Measurements from ENCODE around the gene SLC66A1. TPM values are rescaled to one million over a fixed set of nuclear protein-coding genes. Genes with fewer than 3 reads are reported as not detected.

SLC66A1 gene
- total and polyA plus RNA-seq, 9 of the 15 experiments (the other 6 are each of a cell fraction or from before 2014, with no cell fraction given): 1.2 to 40.8 (median 18.6) TPM

DNA sequence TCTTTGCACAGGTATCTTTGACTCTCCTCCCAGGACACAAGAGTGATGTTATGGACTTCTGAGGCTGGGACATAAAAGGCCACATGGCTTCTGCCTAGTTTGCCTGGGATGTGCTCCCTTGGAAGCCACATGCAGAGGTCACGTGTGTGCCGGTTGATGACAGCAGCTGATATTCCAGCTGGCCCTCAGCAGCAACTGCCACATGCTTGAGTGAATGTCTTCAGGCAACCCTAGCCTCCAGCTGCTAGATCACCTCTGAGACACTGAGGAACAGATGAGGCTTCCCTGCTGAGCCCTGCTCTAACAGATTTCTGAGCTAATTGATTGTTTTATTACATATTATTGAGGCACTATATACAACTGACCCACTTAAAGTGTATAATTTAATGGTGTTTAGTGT, 11.9 kb upstream of the SLC66A1 start (continued):
- TF ChIP-seq, protein P1, sequence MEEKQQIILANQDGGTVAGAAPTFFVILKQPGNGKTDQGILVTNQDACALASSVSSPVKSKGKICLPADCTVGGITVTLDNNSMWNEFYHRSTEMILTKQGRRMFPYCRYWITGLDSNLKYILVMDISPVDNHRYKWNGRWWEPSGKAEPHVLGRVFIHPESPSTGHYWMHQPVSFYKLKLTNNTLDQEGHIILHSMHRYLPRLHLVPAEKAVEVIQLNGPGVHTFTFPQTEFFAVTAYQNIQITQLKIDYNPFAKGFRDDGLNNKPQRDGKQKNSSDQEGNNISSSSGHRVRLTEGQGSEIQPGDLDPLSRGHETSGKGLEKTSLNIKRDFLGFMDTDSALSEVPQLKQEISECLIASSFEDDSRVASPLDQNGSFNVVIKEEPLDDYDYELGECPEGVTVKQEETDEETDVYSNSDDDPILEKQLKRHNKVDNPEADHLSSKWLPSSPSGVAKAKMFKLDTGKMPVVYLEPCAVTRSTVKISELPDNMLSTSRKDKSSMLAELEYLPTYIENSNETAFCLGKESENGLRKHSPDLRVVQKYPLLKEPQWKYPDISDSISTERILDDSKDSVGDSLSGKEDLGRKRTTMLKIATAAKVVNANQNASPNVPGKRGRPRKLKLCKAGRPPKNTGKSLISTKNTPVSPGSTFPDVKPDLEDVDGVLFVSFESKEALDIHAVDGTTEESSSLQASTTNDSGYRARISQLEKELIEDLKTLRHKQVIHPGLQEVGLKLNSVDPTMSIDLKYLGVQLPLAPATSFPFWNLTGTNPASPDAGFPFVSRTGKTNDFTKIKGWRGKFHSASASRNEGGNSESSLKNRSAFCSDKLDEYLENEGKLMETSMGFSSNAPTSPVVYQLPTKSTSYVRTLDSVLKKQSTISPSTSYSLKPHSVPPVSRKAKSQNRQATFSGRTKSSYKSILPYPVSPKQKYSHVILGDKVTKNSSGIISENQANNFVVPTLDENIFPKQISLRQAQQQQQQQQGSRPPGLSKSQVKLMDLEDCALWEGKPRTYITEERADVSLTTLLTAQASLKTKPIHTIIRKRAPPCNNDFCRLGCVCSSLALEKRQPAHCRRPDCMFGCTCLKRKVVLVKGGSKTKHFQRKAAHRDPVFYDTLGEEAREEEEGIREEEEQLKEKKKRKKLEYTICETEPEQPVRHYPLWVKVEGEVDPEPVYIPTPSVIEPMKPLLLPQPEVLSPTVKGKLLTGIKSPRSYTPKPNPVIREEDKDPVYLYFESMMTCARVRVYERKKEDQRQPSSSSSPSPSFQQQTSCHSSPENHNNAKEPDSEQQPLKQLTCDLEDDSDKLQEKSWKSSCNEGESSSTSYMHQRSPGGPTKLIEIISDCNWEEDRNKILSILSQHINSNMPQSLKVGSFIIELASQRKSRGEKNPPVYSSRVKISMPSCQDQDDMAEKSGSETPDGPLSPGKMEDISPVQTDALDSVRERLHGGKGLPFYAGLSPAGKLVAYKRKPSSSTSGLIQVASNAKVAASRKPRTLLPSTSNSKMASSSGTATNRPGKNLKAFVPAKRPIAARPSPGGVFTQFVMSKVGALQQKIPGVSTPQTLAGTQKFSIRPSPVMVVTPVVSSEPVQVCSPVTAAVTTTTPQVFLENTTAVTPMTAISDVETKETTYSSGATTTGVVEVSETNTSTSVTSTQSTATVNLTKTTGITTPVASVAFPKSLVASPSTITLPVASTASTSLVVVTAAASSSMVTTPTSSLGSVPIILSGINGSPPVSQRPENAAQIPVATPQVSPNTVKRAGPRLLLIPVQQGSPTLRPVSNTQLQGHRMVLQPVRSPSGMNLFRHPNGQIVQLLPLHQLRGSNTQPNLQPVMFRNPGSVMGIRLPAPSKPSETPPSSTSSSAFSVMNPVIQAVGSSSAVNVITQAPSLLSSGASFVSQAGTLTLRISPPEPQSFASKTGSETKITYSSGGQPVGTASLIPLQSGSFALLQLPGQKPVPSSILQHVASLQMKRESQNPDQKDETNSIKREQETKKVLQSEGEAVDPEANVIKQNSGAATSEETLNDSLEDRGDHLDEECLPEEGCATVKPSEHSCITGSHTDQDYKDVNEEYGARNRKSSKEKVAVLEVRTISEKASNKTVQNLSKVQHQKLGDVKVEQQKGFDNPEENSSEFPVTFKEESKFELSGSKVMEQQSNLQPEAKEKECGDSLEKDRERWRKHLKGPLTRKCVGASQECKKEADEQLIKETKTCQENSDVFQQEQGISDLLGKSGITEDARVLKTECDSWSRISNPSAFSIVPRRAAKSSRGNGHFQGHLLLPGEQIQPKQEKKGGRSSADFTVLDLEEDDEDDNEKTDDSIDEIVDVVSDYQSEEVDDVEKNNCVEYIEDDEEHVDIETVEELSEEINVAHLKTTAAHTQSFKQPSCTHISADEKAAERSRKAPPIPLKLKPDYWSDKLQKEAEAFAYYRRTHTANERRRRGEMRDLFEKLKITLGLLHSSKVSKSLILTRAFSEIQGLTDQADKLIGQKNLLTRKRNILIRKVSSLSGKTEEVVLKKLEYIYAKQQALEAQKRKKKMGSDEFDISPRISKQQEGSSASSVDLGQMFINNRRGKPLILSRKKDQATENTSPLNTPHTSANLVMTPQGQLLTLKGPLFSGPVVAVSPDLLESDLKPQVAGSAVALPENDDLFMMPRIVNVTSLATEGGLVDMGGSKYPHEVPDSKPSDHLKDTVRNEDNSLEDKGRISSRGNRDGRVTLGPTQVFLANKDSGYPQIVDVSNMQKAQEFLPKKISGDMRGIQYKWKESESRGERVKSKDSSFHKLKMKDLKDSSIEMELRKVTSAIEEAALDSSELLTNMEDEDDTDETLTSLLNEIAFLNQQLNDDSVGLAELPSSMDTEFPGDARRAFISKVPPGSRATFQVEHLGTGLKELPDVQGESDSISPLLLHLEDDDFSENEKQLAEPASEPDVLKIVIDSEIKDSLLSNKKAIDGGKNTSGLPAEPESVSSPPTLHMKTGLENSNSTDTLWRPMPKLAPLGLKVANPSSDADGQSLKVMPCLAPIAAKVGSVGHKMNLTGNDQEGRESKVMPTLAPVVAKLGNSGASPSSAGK (IDR thresholded peaks at IDR 0.05): peak; percentile 93
- TF ChIP-seq MECOM (CRISPR knock-in tag; IDR thresholded peaks at IDR 0.05) (no peak), TGIF2 (CRISPR knock-in tag; IDR thresholded peaks at IDR 0.05) (no peak), TAF1 (IDR thresholded peaks at IDR 0.05; ENCODE audit: control insufficient read depth, extremely low read depth, insufficient read depth, low read length, severe bottlenecking) (no peak), ZNF124 (CRISPR knock-in tag; IDR thresholded peaks at IDR 0.05) (no peak), ERF (CRISPR knock-in tag; IDR thresholded peaks at IDR 0.05) (no peak), TARDBP (IDR thresholded peaks at IDR 0.05) (no peak), EP300 (IDR thresholded peaks at IDR 0.05; ENCODE audit: low read length) (no peak), BHLHE40 (IDR thresholded peaks at IDR 0.05; ENCODE audit: low read length) (peak; percentile 92)
- TF ChIP-seq, protein P2, sequence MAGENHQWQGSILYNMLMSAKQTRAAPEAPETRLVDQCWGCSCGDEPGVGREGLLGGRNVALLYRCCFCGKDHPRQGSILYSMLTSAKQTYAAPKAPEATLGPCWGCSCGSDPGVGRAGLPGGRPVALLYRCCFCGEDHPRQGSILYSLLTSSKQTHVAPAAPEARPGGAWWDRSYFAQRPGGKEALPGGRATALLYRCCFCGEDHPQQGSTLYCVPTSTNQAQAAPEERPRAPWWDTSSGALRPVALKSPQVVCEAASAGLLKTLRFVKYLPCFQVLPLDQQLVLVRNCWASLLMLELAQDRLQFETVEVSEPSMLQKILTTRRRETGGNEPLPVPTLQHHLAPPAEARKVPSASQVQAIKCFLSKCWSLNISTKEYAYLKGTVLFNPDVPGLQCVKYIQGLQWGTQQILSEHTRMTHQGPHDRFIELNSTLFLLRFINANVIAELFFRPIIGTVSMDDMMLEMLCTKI (IDR thresholded peaks at IDR 0.05; ENCODE audit: partially characterized antibody): no peak
- TF ChIP-seq, protein P3, sequence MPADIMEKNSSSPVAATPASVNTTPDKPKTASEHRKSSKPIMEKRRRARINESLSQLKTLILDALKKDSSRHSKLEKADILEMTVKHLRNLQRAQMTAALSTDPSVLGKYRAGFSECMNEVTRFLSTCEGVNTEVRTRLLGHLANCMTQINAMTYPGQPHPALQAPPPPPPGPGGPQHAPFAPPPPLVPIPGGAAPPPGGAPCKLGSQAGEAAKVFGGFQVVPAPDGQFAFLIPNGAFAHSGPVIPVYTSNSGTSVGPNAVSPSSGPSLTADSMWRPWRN (IDR thresholded peaks at IDR 0.05; ENCODE audit: low read depth): no peak
- TF ChIP-seq, protein P4, sequence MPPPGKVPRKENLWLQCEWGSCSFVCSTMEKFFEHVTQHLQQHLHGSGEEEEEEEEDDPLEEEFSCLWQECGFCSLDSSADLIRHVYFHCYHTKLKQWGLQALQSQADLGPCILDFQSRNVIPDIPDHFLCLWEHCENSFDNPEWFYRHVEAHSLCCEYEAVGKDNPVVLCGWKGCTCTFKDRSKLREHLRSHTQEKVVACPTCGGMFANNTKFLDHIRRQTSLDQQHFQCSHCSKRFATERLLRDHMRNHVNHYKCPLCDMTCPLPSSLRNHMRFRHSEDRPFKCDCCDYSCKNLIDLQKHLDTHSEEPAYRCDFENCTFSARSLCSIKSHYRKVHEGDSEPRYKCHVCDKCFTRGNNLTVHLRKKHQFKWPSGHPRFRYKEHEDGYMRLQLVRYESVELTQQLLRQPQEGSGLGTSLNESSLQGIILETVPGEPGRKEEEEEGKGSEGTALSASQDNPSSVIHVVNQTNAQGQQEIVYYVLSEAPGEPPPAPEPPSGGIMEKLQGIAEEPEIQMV (tag; conservative IDR thresholded peaks at IDR 0.05; ENCODE audit: low read depth): no peak

Measured in K562 (cell line).